ENCODE results near the gene ARMCX5.

GRCh38 chrX:102560423-102561068, 38.8 kb upstream of the ARMCX5 start:
- TF ChIP-seq CTCF (IDR thresholded peaks at IDR 0.05; ENCODE audit: insufficient read depth, low read depth, low read length), result no peak
- TF ChIP-seq EZH2 (IDR thresholded peaks at IDR 0.05; ENCODE audit: insufficient read depth, low read length), result no peak
